Prostate gland (tissue), 2 donors: ENCODE results near the gene ARL5C.

Source experiments
- POLR2A ChIP-seq: fragments of 450-650 bp; IDR thresholded peaks from one replicate; pipeline ENCODE4 v1.6.1; 2016; ENCODE audit warnings: antibody characterized with exemption, mild to moderate bottlenecking
- POLR2AphosphoS5 ChIP-seq: sonication (generic); formaldehyde crosslinking; IDR thresholded peaks from one replicate; pipeline ENCODE4 v1.6.1; 2017; ENCODE audit warnings: antibody characterized with exemption
- TF ChIP-seq, protein P1 (sequence below), 4 experiments: fragments of 200-600 bp in 2 of 4; fragments of 450-650 bp in 2 of 4; sonication (generic) in 2 of 4; IDR thresholded peaks; 1 replicate in 3 of 4; 2 replicates in 1 of 4; pipeline ENCODE4 v1.5.1; 2016 to 2019; ENCODE audit warnings: antibody characterized with exemption in 4 of 4, mild to moderate bottlenecking in 2 of 4, moderate library complexity in 2 of 4

DNA sequence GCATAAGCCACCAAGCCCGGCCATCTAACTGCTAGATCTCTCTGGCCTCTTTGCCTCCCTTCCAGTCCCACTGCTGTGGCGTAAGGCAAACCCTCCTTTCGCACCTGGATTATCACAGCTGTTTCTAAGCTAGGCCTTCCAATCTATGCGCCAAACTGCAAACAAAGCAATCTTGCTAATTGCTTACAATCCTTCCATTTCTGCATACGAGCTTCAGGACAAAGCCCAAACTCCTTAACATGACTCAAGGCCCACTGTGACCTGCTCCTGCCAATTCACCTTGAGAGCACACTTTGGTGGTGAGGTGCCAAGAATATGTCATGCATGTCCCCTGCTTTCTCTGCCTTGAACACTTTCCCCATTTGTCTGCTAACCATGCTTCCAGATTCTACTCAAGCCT, 6.0 kb upstream of the ARL5C start:
- TF ChIP-seq, protein P1, sequence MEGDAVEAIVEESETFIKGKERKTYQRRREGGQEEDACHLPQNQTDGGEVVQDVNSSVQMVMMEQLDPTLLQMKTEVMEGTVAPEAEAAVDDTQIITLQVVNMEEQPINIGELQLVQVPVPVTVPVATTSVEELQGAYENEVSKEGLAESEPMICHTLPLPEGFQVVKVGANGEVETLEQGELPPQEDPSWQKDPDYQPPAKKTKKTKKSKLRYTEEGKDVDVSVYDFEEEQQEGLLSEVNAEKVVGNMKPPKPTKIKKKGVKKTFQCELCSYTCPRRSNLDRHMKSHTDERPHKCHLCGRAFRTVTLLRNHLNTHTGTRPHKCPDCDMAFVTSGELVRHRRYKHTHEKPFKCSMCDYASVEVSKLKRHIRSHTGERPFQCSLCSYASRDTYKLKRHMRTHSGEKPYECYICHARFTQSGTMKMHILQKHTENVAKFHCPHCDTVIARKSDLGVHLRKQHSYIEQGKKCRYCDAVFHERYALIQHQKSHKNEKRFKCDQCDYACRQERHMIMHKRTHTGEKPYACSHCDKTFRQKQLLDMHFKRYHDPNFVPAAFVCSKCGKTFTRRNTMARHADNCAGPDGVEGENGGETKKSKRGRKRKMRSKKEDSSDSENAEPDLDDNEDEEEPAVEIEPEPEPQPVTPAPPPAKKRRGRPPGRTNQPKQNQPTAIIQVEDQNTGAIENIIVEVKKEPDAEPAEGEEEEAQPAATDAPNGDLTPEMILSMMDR (IDR thresholded peaks at IDR 0.05) = no peak
- no peak for TF ChIP-seq POLR2A
- no peak for TF ChIP-seq POLR2AphosphoS5
